Gastroesophageal sphincter (tissue), 4 donors: ENCODE results near the gene CHDH. TPM values are rescaled to one million over a fixed set of nuclear protein-coding genes. Genes with fewer than 3 reads are reported as not detected.

Source experiments
- ATAC-seq: fragments of 150-250 bp; one replicate; pipeline ENCODE4 v1.9.1; 2016; ENCODE audit warnings: mild to moderate bottlenecking, moderate library complexity
- H3K27ac ChIP-seq, 4 donors: fragments of 200-600 bp; sonication (generic) in 3 of 4; 1 replicate in 3 of 4; 2 replicates in 1 of 4; pipeline ENCODE4 v1.5.1; 2016 to 2019
- H3K27me3 ChIP-seq: fragments of 200-600 bp; sonication (generic); one replicate; pipeline ENCODE4 v1.5.1; 2019
- H3K36me3 ChIP-seq, 2 donors: fragments of 200-600 bp; sonication (generic); one replicate each; pipeline ENCODE4 v1.5.1; 2019; ENCODE audit warnings: control low read depth in 1 of 2
- H3K4me1 ChIP-seq, 3 donors: fragments of 200-600 bp; sonication (generic); 1 replicate in 2 of 3; 2 replicates in 1 of 3; pipeline ENCODE4 v1.5.1; 2016 to 2019; ENCODE audit warnings: control low read depth in 2 of 3
- H3K4me3 ChIP-seq, 2 donors: fragments of 200-600 bp; sonication (generic); one replicate each; pipeline ENCODE4 v1.5.1; 2019; ENCODE audit warnings: mild to moderate bottlenecking in 1 of 2, moderate library complexity in 1 of 2
- H3K9me3 ChIP-seq, 3 donors: fragments of 200-600 bp; sonication (generic); one replicate each; pipeline ENCODE4 v1.5.1; 2017 to 2019; ENCODE audit warnings: control low read depth in 2 of 3
- EP300 ChIP-seq: sonication (generic); formaldehyde crosslinking; IDR thresholded peaks from one replicate; pipeline ENCODE4 v1.6.1; 2017; ENCODE audit warnings: antibody characterized with exemption, mild to moderate bottlenecking
- POLR2A ChIP-seq, 2 donors: fragments of 450-650 bp; IDR thresholded peaks; one replicate each; pipeline ENCODE4 v1.6.1; 2017; ENCODE audit warnings: antibody characterized with exemption in 2 of 2, mild to moderate bottlenecking in 2 of 2, moderate library complexity in 1 of 2
- POLR2AphosphoS5 ChIP-seq: sonication (generic); formaldehyde crosslinking; IDR thresholded peaks from one replicate; pipeline ENCODE4 v1.6.1; 2017; ENCODE audit warnings: antibody characterized with exemption
- WGBS, 2 donors: methylation state at CpG; one replicate each; pipeline ENCODE4 v1.1.5; 2018; ENCODE audit warnings: low coverage in 1 of 2; 5-methylcytosine and 5-hydroxymethylcytosine counted together
- total RNA-seq, 4 donors: library from RNA; depleted of rRNA; stranded (reverse); fragments of >200 nt; gene quantifications; one replicate each; pipeline ENCODE4 v1.1.0, GENCODE V29; 2016
- TF ChIP-seq, protein P1 (sequence below), 4 experiments: fragments of 200-600 bp in 2 of 4; fragments of 450-650 bp in 2 of 4; sonication (generic) in 1 of 4; IDR thresholded peaks; one replicate each; pipeline ENCODE4 v1.5.1; 2017 to 2019; ENCODE audit warnings: antibody characterized with exemption in 4 of 4, mild to moderate bottlenecking in 2 of 4, moderate library complexity in 2 of 4

CHDH gene
- total RNA-seq, 4 donors from 2014 or later, result 0.78 to 13.1 (median 4.0) TPM

DNA sequence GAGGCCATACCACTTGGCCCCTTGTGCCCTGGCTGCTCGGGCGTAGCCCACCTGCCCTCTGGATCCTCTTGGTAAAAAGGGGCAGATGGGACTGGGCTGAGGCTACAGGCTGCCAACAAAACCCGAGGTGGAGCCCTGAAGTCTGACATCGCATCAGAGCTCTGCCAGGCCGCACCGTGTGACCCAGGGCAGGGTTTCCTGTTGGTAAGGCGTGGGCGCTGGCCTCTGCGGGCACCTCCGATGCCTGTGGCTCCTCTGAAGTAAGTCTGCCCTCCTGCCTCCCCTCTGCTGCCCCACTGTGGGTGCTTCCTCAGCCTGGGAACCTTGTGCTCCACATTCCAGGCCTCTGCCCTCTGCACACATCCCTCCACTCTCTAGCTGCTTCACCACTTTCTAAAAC lies 8.9 kb downstream of the CHDH start:
- no peak for ATAC-seq
- H3K9me3 ChIP-seq, result no peaks in the 10 kb centered on the region
- no peaks in the 10 kb centered on the region for H3K4me1 ChIP-seq
- H3K27me3 ChIP-seq, result no peaks in the 10 kb centered on the region
- TF ChIP-seq EP300 (no peak), POLR2A (IDR thresholded peaks at IDR 0.05) (no peak), POLR2AphosphoS5 (no peak)
- TF ChIP-seq, protein P1, sequence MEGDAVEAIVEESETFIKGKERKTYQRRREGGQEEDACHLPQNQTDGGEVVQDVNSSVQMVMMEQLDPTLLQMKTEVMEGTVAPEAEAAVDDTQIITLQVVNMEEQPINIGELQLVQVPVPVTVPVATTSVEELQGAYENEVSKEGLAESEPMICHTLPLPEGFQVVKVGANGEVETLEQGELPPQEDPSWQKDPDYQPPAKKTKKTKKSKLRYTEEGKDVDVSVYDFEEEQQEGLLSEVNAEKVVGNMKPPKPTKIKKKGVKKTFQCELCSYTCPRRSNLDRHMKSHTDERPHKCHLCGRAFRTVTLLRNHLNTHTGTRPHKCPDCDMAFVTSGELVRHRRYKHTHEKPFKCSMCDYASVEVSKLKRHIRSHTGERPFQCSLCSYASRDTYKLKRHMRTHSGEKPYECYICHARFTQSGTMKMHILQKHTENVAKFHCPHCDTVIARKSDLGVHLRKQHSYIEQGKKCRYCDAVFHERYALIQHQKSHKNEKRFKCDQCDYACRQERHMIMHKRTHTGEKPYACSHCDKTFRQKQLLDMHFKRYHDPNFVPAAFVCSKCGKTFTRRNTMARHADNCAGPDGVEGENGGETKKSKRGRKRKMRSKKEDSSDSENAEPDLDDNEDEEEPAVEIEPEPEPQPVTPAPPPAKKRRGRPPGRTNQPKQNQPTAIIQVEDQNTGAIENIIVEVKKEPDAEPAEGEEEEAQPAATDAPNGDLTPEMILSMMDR (IDR thresholded peaks at IDR 0.05), result no peak
- 73 to 77% methylated on average over 2 to 3 of the region's 10 CpGs for WGBS, 2 donors
- H3K36me3 ChIP-seq, result no peaks in the 10 kb centered on the region
- H3K4me3 ChIP-seq, result no peak overlapping the region
- no peak overlapping the region for H3K27ac ChIP-seq

DNA sequence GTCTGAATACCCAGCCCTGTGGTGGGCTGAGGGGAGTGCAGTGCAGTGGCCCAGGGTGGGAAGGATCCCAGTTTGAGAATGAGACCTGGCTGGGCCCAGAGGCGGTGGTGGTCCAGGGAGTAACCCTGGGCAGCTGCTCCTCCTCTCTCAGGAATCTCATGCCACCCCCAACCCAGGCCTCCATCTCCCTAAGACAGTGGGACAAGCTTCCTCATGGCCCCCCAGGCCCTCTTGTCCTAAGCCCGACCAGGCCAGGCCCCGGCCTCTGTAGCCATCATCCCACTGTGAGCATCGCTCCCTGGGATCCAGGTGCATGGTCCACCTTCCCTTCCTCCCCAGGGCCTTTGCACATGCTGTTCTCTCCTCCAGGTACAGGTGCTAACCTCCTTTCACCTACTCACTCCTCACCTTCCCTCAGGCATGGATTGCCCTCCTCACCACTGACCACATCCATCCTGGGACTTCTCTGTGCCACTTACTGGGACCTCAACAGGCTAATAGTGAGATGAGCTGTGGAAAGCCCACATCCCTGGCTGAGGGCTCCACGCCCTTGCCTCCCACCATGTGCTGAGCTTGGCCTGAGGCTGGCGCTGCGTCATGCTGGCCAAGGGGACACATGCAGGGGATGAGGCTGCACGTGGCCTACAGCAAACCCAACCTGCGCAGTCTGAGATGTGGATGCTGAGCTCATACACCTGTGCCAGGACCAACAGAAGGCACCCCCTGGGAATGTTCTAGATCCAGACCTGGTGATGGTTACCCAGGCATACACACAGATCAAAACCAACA lies 9.9 kb downstream of the CHDH start:
- Histone ChIP-seq H3K27me3 (no peaks in the 10 kb centered on the region), H3K9me3 (no peaks in the 10 kb centered on the region), H3K36me3 (no peaks in the 10 kb centered on the region), H3K27ac (no peak overlapping the region), H3K4me1 (no peaks in the 10 kb centered on the region), H3K4me3 (no peak overlapping the region)
- no peak for TF ChIP-seq EP300
- TF ChIP-seq POLR2A (IDR thresholded peaks at IDR 0.05), result no peak
- TF ChIP-seq POLR2AphosphoS5, result no peak
- TF ChIP-seq, protein P1 (IDR thresholded peaks at IDR 0.05), result no peak
- no peak for ATAC-seq
- WGBS, 2 donors, result 97 to 100% methylated on average over 1 to 3 of the region's 9 CpGs

DNA sequence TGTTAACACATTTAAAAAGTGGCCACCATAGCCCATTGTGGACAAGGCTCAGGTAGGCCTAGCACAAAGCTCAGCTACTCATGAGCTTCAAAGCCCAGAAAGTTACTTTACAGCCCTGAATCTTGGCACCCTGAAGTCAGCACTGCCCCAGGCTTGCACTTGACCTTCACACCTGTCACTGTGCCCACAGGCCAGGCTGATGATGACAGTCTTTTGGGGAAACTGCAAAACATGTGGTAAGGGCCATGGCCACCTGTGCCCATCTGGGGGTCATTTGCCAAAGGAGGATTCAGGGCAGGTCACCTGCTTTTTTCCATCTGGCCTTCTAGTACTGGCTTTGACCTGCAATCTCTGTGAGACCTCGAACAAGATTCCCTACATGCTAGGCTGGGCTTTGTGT lies 11.0 kb downstream of the CHDH start:
- Histone ChIP-seq H3K4me1 (no peaks in the 10 kb centered on the region), H3K36me3 (no peaks in the 10 kb centered on the region), H3K9me3 (no peaks in the 10 kb centered on the region), H3K27ac (no peak overlapping the region), H3K4me3 (no peak overlapping the region), H3K27me3 (no peaks in the 10 kb centered on the region)
- TF ChIP-seq EP300, result no peak
- TF ChIP-seq, protein P1 (IDR thresholded peaks at IDR 0.05), result no peak
- no peak for TF ChIP-seq POLR2AphosphoS5
- no peak for TF ChIP-seq POLR2A (IDR thresholded peaks at IDR 0.05)
- ATAC-seq, result no peak
- WGBS, 2 donors, result no CpG with 5 or more reads among the region's 1 CpG

DNA sequence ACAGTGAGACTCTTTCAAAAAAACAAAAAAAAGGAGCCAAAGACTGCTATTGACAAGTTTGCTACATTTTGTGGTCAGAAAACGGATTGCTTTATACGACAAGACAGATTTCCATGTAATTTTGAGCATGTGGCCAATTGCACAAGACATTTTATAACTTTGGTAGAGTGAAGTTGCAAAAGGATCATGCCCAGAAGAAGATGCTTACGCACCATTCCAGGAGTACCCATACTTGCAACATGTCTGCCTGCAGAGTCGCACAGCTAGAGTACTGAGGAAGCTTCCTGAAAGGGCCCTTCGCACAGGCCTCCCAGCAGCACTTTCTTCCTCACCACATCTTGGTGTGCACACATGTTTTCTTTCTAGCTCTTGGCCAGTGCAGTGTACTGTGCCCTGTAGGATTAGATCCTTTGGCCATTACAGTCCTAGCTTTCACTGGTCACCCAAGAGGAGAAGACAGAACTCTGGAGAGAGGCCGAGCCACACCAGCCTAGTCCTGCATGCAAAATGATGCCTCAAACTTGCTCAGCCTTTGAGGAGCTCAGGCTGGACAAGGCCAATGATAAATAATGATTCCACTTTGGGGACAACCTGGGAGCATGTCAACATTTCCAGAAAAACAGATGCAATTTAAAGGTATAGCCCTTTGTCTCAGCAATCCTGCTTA lies 11.7 kb downstream of the CHDH start:
- Histone ChIP-seq H3K4me1 (no peaks in the 10 kb centered on the region), H3K36me3 (no peaks in the 10 kb centered on the region), H3K4me3 (no peak overlapping the region), H3K9me3 (no peaks in the 10 kb centered on the region), H3K27ac (no peak overlapping the region), H3K27me3 (no peaks in the 10 kb centered on the region)
- WGBS, 2 donors, result 91 to 97% methylated on average over 4 to 5 of the region's 6 CpGs
- TF ChIP-seq, protein P1 (IDR thresholded peaks at IDR 0.05), result no peak
- TF ChIP-seq POLR2AphosphoS5 (no peak), EP300 (no peak), POLR2A (IDR thresholded peaks at IDR 0.05) (no peak)
- ATAC-seq, result no peak

DNA sequence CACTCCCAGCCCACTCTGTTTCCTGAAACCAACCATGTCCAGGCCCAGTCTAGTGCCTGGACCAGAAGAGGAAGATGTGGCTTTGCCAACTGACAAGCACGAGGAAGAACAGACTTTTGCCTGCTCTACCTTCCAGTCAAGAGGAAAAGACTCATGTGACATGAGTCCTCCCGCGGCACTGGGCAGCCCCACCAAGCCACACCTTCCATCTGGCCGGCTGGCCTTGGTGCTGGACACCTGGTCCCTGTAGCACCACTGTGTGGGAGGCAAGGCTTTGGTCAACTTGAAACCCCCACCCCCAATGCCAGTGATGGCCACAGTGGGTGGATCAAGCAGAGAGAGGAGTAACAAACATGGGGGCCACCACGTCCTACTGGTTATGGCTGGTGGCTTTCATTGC lies 12.5 kb downstream of the CHDH start:
- Histone ChIP-seq H3K27ac (no peak overlapping the region), H3K9me3 (no peaks in the 10 kb centered on the region), H3K4me3 (no peak overlapping the region), H3K27me3 (no peaks in the 10 kb centered on the region), H3K36me3 (no peaks in the 10 kb centered on the region), H3K4me1 (no peaks in the 10 kb centered on the region)
- no peak for ATAC-seq
- 83% methylated on average over 2 of the region's 5 CpGs; no CpG with 5 or more reads in 1 of the 2 donors for WGBS, 2 donors
- TF ChIP-seq POLR2A (IDR thresholded peaks at IDR 0.05) (no peak), EP300 (no peak), POLR2AphosphoS5 (no peak)
- TF ChIP-seq, protein P1 (IDR thresholded peaks at IDR 0.05), result no peak
